ENCODE results near the gene CD164L2.

Gene CD164L2

DNA sequence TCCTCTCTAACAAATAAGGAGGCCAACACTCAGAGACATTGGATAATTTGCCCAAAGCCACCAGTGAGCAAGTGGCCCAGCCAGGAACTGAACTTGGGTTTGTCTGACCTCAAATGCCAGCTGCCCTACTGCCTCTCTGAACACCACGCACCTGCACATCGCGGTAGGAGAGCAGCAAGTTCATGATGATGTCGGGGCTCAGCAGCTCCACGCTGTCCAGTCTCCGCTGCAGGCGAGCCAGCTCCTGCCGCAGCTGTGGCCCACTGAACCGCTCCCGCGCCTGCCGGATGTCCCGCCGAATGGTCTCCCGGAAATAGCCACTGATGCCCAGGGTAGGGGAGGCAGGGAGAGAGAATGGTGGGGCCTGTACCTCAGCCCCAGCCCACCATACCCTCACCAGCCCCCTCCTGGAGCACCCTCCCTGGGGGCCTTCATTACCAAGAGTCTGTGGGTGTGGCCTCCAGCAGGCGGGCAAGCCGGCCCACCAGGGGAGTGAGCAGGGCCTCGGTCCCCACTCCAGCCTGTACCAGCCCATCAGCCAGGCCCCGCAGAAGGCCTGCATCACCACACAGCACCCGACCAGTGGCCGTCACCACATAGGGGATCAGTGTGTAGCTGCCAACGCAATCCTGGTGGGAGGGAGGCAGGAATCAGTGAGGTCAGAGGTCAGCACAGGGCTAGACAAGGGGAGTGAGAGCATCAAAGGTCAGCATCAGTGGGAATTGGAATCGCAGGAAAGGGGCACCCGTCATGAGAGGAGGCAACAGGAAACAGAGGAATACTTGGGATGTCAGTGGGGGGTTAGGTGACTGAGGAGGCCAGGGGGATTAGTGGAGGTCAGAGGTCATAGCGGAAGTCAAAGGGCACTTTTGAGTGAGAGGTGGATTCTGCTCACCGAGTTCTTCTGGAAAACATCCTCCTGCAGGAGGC is 19.1 kb downstream of the CD164L2 start:
- no peak for DNase-seq (ENCODE audit: low read depth)

DNA sequence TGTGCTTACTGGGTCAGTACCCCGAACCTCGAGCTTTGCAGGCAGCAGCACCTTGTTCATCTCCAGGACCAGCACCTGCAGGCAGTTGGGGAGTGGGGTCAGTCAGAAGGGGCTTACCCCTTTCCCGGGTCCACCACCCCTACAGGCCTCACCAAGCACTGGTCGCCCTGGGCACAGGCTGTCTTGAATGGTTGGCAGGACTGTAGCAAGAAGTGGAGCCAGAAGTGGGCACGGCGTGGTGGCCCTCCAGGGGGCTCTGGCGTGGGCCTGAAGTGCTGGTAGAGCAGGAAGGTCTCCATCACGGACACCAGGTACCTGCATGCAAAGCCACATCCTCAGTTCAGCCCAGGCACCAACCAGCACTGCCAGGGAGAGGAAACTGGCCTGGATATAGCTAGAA is 21.6 kb downstream of the CD164L2 start:
- no peak for DNase-seq (ENCODE audit: low read depth)

DNA sequence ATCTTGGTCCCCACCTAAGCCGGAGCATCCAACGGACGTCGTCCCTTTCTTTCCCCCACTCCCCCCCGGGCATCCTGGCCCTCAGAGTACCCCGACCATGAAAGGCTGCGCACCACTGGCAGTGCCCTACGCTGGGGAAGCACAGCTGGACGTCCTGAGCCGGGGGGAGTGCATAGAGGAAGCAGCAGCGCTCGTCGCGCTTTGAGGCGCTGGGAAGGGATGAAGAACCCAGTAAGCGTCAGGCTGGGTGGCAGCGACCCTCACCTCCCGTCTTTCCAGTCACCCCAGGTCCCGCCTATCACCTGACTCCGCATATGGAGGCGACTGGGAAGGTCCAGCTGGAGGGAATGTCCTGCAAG is 22.1 kb downstream of the CD164L2 start:
- DNase-seq (ENCODE audit: low read depth), result no peak

DNA sequence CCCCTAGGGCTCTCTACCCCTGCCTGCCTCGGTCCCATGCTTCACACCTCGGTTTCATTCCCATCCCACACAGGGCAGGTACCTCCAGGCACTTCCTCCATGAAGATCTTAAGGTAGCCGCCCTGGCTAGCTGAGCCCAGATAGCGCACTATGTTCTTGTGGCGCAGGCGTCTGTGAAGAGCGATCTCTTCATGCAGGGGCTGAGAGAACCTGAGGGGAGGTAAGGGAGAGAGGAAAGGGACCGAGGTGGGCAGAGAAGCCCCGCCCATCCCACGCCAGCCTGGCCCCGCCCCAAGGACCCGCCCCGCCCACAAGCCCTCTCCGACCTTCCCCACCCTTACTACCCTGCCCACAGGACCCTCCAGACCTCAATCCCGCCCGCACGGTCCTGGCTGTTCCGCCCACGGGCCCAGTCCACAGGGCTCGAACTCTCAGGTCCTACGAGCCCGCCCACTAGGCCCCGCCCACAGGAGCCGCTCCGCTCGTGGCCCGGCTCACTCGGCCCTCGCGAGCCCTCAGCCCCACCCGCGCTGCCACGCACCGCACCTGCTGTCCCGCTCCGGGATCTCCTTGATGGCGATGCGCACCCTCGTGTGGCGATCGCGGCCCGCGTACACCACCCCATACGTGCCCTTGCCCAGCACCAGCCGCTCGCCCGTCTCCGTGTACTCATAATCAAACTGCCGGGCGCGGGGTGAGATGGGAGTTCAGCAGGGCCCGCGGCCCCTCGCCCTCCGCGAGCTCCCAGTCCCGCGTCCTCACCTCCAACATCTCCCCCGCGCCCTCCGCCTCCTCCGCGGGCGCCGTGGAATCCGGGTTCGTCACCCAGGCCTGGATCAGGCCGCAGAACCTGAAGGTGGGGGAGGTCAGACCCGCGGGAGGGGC is 22.7 kb downstream of the CD164L2 start:
- DNase-seq (ENCODE audit: low read depth), result no peak

DNA sequence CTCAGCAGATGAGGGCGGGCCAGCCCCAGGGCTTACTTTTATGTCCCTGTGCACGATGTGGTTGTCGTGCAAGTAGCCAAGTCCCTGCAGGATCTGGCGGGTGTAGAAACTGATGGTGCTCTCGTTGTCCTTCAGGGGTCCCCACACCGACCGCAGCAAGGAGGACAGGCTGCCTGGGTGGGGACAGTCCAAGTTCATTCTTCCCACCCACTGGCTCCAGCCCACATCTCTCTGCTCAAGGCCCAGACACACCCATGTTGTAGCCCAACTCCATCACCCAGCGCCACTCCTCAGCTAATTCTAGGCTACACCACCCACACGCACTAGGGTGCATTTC is 23.3 kb downstream of the CD164L2 start:
- no peak for DNase-seq (ENCODE audit: low read depth)

DNA sequence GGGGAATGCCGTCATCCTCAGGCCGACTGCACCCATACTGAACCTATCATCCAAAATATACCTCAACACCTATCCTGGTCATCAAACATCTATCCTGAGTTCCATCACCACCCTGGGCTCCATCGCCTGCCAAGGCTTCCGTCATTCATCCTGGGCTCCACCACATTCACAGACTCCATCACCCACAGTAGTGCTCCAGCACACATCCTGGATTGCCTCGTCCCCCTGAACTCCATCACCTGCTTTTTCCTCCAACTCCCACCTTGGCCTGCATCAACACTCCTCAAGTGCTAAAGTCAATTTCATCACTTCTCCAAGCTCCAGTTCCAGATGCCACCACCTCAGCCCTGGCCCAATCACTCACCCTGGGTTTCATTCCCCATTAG is 24.2 kb downstream of the CD164L2 start:
- no peak for DNase-seq (ENCODE audit: low read depth)

DNA sequence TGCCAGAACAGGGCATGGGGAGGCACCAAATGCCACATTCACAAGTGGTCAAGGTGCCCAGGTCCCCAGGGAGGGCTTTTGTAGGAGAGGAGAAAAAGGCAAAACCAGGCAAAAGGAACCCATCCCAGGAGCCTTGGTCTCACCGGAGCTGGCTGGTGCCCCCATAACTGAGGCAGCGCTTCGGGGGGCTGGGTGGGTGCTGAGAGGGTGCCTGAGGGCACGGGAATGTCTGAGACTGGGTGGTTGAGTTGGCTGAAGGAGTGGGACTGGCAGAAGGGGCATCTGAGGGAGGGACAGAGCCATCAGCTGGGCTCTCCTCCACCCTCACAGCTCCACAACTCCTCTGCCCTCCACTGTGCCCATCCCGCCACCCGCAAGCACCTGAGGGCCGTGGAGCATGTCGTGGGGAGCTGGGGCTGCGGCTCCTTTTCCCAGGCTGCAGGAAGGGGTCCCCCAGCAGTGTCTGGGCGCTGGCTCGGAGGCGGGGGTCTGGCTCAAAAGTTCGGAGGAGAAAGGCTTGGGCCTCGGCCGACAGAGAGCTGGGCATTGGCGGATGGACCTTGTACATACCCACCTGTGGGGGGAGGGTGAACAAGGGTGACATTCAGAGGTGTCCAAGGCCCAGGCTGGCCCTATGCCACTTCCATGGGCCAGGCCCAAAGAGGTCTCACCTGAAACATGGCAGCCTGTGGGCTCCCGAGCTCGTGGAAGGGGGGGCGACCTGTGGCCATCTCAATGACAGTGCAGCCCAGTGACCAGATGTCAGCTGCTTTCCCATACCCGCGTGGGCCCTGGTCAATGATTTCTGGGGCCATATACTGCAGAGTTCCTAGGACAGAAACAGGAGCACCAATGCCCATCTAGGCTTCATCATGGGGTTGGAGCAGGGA is 24.9 kb downstream of the CD164L2 start:
- DNase-seq (ENCODE audit: low read depth), result no peak

DNA sequence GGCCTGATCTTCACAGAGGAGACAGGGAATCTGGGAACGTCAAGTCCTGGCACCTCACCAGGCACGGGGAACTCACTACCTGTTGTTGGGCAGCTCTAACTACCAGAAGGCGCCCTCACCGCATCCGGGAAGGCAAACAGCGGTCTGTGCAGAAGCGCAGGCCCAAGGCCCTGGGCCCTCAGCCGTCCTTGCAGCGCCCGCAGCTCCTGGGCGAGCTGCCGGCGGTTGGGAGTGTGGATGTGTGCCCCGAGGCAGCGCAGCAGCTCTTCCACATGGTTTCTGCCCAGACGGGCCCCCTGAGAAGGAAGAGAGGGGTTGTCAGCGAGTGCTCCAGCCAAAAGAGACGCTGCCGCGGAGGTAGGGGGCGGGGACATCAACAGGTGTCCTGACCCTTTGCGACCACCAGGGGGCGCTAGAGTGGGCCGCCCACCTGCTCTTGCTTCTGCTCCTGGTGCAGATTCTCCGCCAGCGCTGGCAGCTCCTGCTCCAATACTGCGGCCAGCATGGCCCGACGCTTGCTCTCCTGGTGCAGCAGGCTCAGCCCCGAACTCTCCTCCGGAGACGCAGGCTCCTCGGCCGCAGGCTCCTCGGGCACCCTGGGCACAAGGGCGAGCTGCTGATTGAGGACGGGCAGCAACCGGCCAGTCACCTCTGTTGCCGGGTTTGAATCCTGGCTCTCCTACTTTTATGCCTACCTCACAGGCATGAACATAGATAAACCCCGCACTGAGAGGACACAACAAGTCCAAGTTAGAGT is 25.7 kb downstream of the CD164L2 start:
- DNase-seq (ENCODE audit: low read depth), result no peak

DNA sequence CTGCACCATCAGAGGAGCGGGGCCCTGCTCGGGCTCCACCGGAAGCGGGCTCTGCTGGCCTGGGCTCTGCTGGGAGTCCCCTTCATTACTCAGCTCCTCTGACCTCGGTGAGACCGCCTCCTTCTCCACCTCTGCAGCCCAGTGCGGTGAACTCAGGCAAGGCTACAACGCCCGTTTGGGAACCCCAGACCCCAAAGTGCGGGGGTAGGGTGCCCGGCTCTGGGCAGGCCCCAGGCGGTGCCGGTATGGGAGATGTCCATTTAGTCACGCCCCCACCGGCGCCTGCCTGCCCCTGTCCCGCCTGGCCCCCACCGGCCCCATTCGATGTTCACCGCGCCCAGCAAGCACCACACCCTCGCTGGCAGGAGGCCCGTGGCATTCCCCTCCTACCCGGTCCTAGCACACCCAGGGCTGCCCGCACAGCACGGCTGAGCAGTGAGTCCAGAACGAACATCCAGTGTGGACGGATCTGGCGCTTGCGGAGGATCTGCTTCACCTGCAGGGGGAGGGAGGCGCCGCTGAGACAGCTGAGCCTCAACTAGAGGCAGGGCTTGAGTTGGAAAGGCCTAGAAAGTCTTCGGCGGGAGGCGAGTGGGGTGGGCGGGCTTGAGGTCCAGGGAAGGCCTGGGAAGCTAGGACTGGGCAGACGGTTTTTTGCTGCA is 26.4 kb downstream of the CD164L2 start:
- no peak for DNase-seq (ENCODE audit: low read depth)

DNA sequence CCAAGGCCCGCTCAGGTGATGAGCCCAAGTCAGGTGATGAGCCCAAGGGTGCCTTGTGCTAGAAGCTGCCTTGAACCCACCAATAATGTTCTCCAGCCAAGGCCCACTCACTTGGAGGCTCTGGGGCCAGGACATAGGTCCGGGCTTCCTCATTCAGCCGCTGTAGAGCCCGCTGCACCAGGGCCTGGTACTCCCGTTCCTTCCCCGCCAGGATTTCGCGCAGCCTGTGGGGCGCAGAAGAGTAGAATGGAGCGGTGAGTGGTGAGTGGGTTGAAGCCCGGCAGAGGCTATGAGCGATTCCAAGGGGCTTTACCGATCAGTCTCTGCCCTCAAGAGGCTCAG is 26.9 kb downstream of the CD164L2 start:
- DNase-seq (ENCODE audit: low read depth), result no peak

DNA sequence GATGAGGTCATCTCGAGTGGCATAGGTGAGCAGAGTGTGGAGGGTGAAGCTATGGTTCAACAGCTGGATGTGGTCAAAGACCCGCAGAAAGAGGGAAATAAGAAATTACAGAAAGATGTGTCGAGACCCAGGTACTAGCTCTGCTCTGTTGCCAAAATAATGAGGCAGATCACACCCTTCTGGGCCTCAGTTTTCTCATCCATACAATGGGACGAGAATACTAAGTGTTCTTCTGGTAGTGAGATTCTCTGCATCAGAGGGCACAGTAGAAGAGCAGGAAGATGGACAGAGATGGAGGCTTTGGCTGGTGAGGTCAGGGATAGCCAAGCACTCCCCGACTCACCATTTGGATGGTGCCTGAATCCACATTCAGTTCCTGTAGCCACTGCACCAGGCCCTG is 27.4 kb downstream of the CD164L2 start:
- DNase-seq (ENCODE audit: low read depth), result no peak

DNA sequence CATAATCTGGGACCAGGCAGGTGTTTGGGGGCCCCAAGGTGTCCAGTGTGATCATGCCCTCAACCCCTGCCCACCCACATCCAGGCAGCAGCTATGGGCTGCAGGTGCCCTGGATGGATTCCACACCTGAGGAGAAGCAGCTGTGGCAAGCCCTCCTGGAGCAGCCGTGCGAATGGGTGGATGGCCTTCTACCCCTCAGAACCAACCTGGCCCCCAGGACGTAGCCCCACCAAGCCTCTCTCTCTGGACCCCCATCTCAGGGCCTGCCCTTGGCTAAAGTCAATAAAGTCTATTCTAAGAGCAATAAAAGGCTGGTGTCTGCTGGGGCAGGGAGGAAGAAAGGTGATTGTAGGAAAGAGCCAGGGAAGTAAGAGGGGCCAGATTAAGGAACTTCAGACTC is 29.5 kb downstream of the CD164L2 start:
- DNase-seq (ENCODE audit: low read depth), result no peak

DNA sequence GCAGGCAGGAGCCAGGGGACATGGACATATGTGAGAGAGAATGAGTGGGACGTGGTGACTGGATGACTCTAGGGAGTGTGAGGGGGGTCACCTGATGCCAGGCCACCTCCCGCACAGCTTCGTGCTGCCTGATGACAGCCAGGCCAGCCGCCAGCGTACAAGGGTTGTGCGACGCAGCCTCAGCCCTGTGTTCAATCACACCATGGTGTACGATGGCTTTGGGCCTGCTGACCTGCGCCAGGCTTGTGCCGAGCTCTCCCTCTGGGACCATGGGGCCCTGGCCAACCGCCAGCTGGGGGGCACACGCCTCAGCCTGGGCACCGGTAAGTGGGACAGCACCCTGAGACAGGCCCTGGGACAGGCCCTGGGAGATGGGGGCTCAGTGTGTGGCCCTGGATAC is 30.0 kb downstream of the CD164L2 start:
- no peak for DNase-seq (ENCODE audit: low read depth)

DNA sequence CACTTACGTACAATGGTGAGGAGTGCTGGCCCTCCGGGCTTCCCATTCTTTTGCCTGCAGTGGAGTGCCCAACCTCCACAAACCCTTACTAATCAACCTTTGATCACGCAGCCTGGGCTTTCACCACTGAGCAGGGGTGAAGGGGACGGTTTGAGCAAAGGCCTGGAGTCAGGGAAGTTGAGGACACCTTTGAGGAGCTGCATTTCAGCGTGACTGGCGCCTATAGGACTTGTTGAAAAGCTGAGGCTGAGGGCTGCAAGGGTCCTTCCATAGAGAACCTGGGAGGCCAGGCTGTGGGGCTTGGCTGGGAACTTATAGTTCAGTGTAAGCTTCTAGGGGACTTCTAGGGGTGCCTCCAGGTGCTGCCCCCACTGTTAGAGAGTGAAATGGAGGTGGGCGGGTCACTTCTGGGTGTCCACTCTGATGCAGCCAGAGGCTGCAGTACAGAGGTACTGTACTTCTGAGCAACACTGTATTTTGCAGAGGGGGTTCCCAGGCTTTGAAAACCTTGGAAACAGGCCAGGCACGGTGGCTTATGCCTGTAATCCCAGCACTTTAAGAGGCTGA is 31.5 kb downstream of the CD164L2 start:
- no peak for DNase-seq (ENCODE audit: low read depth)

DNA sequence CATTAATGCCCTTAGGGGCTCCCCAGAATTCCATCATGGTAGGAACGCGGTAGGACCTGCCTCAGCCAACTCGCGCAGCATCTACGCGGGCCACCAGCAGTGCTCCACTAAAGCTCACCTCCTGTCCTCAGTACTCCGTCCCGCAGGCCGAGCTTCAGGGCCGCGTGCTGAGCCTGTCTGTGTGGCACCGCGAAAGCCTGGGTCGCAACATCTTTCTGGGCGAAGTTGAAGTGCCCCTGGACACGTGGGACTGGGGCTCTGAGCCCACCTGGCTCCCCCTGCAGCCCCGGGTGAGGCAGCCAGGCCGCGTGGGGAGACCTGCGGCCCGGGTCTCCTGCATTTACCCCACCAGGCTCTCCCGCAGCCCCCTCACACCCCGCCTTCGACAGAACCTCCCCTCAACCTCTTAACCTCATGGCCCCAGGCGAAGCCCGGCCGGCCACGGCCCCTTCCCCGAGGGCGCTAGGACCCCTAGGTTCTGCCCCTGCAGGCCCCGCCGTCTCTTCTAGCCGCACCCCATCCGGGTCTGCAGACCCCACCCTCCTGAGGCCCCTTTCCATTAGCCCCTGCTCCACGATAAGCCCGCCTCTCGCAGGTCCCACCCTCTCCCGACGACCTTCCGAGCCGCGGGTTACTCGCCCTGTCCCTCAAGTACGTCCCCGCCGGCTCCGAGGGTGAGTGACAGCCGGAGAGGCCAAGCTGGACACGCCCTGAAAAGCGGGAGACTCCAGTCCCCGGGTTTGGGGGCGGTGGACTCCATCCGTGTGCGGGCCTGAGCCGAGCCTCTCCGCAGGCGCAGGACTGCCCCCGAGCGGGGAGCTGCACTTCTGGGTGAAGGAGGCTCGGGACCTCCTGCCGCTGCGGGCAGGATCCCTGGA is 32.2 kb downstream of the CD164L2 start:
- DNase-seq (ENCODE audit: low read depth), result no peak

DNA sequence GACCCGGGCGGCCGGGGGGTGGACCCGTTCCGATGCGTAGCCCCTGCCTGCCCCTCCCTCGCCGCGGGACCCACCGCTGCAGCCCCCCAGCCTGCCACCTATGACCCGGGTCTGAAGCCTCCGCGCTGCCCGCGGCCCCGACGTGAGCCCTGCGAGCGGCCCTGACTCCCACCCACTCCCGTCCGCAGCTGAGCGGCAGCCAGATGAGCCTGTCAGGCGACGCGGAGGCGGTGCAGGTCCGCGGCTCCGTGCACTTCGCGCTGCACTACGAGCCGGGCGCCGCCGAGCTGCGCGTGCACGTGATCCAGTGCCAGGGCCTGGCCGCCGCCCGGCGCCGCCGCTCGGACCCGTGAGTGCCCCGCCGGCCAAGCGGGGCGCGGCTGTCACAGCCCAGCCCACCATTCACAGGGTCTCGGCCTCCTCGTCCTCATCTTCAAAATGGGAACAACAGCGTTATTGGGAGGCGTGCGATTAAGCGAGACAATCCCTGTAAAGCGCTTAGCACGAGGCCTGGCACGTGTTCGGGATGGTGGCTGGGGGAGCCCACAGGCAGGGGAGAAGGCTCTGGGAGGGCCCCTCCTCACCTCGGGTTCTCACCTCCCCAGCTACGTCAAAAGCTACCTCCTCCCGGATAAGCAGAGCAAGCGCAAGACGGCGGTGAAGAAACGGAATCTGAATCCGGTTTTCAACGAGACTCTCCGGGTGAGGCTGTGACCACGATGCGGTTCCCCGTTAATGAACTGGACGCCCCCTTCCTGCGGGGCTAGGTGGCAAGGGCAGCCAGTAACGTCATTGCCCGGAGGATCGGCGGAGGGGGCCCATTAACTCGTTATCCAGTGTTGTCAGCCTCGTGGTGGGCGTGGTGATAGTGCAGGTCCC is 33.1 kb downstream of the CD164L2 start:
- no peak for DNase-seq (ENCODE audit: low read depth)

DNA sequence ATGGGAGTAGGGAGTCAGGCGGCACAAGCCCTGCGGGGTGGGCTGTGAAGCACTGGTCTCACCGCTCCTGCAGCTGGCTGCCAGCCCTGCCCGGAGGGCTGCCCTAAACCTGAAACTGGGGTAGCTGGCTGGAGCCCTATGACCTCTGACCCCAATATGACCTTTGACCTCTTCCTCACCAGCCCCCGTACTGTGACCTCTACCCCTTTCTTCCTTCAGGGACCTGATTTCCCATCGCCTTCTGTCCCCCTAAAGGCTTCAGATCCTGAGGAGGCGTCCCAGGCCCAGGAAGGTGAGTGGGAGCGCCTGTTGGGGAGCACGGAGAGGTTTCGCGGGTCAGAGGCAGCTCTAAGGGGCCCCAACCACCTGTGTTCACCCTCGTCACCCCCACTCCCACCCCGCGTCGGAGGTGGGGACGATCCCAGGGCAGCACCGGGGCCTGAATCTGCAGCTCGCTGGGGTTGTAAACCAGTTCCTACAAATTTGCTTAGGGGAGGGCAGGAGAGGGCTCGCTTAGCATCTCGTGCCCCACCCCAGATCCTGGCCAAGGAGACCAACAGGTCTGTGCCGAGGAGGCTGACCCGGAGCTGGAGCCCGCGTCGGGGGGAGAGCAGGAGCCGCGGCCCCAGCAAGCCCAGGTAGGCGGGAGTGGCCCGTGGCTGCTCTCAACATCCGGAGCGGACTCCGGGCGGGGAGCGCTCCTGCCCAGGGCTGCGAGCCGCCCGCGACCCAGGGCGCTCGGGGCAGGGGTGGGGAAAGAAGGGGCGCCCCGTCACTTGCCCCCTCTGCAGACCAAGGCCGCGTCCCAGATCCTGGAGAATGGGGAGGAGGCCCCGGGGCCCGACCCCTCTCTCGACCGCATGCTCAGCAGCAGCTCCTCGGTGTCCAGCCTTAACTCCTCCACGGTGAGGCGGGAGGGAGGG is 34.0 kb downstream of the CD164L2 start:
- DNase-seq (ENCODE audit: low read depth), result no peak
